A549 (cell line): ENCODE results near the gene FOXP1. TPM values are rescaled to one million over a fixed set of nuclear protein-coding genes. Genes with fewer than 3 reads are reported as not detected.

Source experiments
- ATAC-seq, 2 experiments: fragments of 200-7000 bp in 1 of 2; fragments of >200 bp in 1 of 2; cut with Nextera tagmentation in 1 of 2; cut with Tn5 transposase in 1 of 2; 3 replicates each; pipeline versions ENCODE4 v1.8.0 to v1.9.1; 2018 to 2020; ENCODE audit warnings: mild to moderate bottlenecking in 1 of 2, moderate library complexity in 1 of 2
- CTCF ChIA-PET: fragments of 300-600 bp; sonication (Branson Sonifier 250); formaldehyde crosslinking; extraction: SDS; loops from one replicate; lab custom pipeline; 2021; ENCODE audit warnings: antibody characterized with exemption, inconsistent platforms; lab: Yijun Ruan, JAX
- POLR2A ChIA-PET: fragments of 350-600 bp; formaldehyde crosslinking; extraction: SDS; loops from one replicate; lab custom pipeline; 2021; ENCODE audit warnings: antibody characterized with exemption, inconsistent platforms; lab: Yijun Ruan, JAX
- DNase-seq, 2 experiments: peaks; one replicate each; pipeline versions ENCODE4 v3.0.0 to v3.0.0-alpha.2; 2011 to 2016; ENCODE audit warnings: low read depth in 1 of 2, low spot score in 1 of 2
- FAIRE-seq: peaks from 2 replicates; lab custom pipeline; 2011; peaks lifted over from hg19 to GRCh38; lab: Jason Lieb, UNC
- H3K27ac ChIP-seq, 2 experiments: fragments of >200 bp; sonication (Bioruptor Twin); formaldehyde crosslinking; 3 replicates each; pipeline ENCODE4 v1.5.1; 2016 to 2017
- H3K4me1 ChIP-seq: fragments of >200 bp; sonication (Bioruptor Twin); formaldehyde crosslinking; 3 replicates; pipeline ENCODE4 v1.6.1; 2016
- H3K4me2 ChIP-seq: fragments of >200 bp; sonication (Bioruptor Twin); formaldehyde crosslinking; 3 replicates; pipeline ENCODE4 v1.6.1; 2016
- H3K4me3 ChIP-seq: fragments of >200 bp; sonication (Bioruptor Twin); formaldehyde crosslinking; 3 replicates; pipeline ENCODE4 v1.5.1; 2016
- H3K9me3 ChIP-seq: fragments of >200 bp; sonication (Bioruptor Twin); formaldehyde crosslinking; 3 replicates; pipeline ENCODE4 v1.6.1; 2016
- CBX2 ChIP-seq: fragments of 200-600 bp; sonication (generic); IDR thresholded peaks from 2 replicates; pipeline ENCODE4 v1.6.1; 2016; ENCODE audit warnings: low read depth, mild to moderate bottlenecking, borderline replicate concordance
- CEBPB ChIP-seq, 2 experiments: fragments of >200 bp in 1 of 2; sonication (Bioruptor Twin) in 1 of 2; formaldehyde crosslinking in 1 of 2; IDR thresholded peaks; 2 replicates each; pipeline ENCODE4 v1.6.1; 2012 to 2016
- EHF ChIP-seq: fragments of 250-450 bp; sonication (Bioruptor Pico); IDR thresholded peaks from 2 replicates; pipeline ENCODE4 v1.5.0; 2020; ENCODE audit warnings: mild to moderate bottlenecking
- EHMT2 ChIP-seq: fragments of 200-600 bp; sonication (generic); IDR thresholded peaks from 2 replicates; pipeline ENCODE4 v1.6.1; 2016; ENCODE audit warnings: antibody characterized with exemption, low read depth, mild to moderate bottlenecking, moderate library complexity
- FOSL2 ChIP-seq, 2 experiments: fragments of 450-650 bp in 1 of 2; fragments of >200 bp in 1 of 2; sonication (Bioruptor Twin) in 1 of 2; formaldehyde crosslinking; IDR thresholded peaks; 2 replicates each; pipeline versions ENCODE4 v1.5.0 to v1.6.1; 2016 to 2020; ENCODE audit warnings: mild to moderate bottlenecking in 1 of 2, moderate library complexity in 1 of 2
- FOXS1 ChIP-seq: fragments of 250-450 bp; sonication (Bioruptor Pico); IDR thresholded peaks from 2 replicates; pipeline ENCODE4 v1.5.0; 2020; ENCODE audit warnings: mild to moderate bottlenecking, moderate library complexity
- MAFK ChIP-seq: fragments of 450-650 bp; IDR thresholded peaks from 2 replicates; pipeline ENCODE4 v1.6.1; 2014; ENCODE audit not compliant: partially characterized antibody
- MYC ChIP-seq: IDR thresholded peaks from 2 replicates; pipeline ENCODE4 v1.6.1; 2012; ENCODE audit warnings: mild to moderate bottlenecking, inconsistent platforms, low read length, improper control_type of control experiment, borderline replicate concordance
- NPAS2 ChIP-seq: fragments of 250-450 bp; sonication (Bioruptor Pico); IDR thresholded peaks from 2 replicates; pipeline ENCODE4 v1.8.0; 2022; ENCODE audit warnings: mild to moderate bottlenecking, moderate library complexity, borderline replicate concordance
- PHF8 ChIP-seq: fragments of 200-600 bp; sonication (generic); IDR thresholded peaks from 2 replicates; pipeline ENCODE4 v1.6.1; 2016; ENCODE audit warnings: low read depth, mild to moderate bottlenecking, antibody characterized with exemption, moderate library complexity, borderline replicate concordance
- POLR2A ChIP-seq: IDR thresholded peaks from 2 replicates; pipeline ENCODE4 v1.6.1; 2012; ENCODE audit warnings: mild to moderate bottlenecking, low read length
- RAD21 ChIP-seq, 2 experiments: fragments of >200 bp in 1 of 2; sonication (Bioruptor Twin) in 1 of 2; formaldehyde crosslinking in 1 of 2; IDR thresholded peaks in 1 of 2; conservative IDR thresholded peaks in 1 of 2; 2 replicates in 1 of 2; 3 replicates in 1 of 2; pipeline ENCODE4 v1.6.1; 2012 to 2018; ENCODE audit warnings: inconsistent platforms in 1 of 2
- RNF2 ChIP-seq: fragments of 200-600 bp; sonication (generic); IDR thresholded peaks from 2 replicates; pipeline ENCODE4 v1.6.1; 2016; ENCODE audit warnings: low read depth, mild to moderate bottlenecking, antibody characterized with exemption, moderate library complexity, borderline replicate concordance
- ZNF302 ChIP-seq: fragments of 250-450 bp; sonication (Bioruptor Pico); IDR thresholded peaks from 2 replicates; pipeline ENCODE4 v1.9.0; 2021; ENCODE audit warnings: inconsistent platforms, mild to moderate bottlenecking, moderate library complexity
- WGBS: methylation state at CpG from one replicate; pipeline ENCODE4 v1.1.6; 2017; ENCODE audit errors: missing lambda C conversion rate; 5-methylcytosine and 5-hydroxymethylcytosine counted together
- polyA plus RNA-seq, 4 experiments: library from polyadenylated mRNA; depleted of rRNA in 3 of 4; stranded (reverse); fragments of >200 nt; fragmentation: RNase III in 1 of 4; extraction: RNeasy Plus Mini Kit Qiagen cat#74134 plus additional on column Dnase treatment in 1 of 4; gene quantifications; 2 replicates in 3 of 4; 3 replicates in 1 of 4; pipeline ENCODE4 v1.2.3, GENCODE V29; 2011 to 2017
- TF ChIP-seq, protein P1 (sequence below): IDR thresholded peaks from 2 replicates; pipeline ENCODE4 v1.6.1; 2012
- TF ChIP-seq, protein P2 (sequence below): fragments of >200 bp; sonication (Bioruptor Twin); formaldehyde crosslinking; IDR thresholded peaks from 3 replicates; pipeline ENCODE4 v1.6.1; 2016
- TF ChIP-seq, protein P3 (sequence below): fragments of >200 bp; sonication (Bioruptor Twin); formaldehyde crosslinking; IDR thresholded peaks from 2 replicates; pipeline ENCODE4 v1.6.1; 2016

The FOXP1 gene
- polyA plus RNA-seq, 2 of the 4 experiments (the other 2 are of a cell fraction) = 12.8 to 13.9 TPM

DNA sequence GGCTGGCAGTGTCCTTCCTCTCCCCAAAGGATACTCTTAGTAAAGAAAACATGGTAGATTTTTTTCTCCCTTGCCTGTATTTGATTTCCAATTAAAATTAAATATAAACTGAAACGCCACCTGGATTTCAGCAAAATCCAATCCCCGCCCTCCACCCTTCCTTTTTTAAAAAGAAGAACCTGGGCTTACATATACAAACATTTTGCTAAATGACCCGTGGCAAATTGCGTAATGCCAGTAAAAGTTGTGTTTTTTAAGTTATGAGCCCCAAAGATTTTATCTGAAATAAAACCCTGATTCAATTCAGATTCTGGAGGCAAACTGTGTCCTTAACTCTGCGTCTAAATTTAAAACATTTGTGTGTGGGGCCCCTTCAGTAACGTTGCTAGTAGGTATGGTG, 403.0 kb downstream of the FOXP1 start:
- Histone ChIP-seq H3K4me2 (no peak overlapping the region), H3K9me3 (no peaks in the 10 kb centered on the region), H3K27ac (no peak overlapping the region), H3K4me3 (no peak overlapping the region), H3K4me1 (no peaks in the 10 kb centered on the region)
- DNase-seq (no peak), FAIRE-seq (no peak), ATAC-seq (no peak)
- CTCF ChIA-PET = no interaction called here
- WGBS = 83% methylated on average over 6 of the region's 6 CpGs
- POLR2A ChIA-PET = no interaction called here
- TF ChIP-seq CEBPB (IDR thresholded peaks at IDR 0.05) = peak; percentile 17 to 22; a peak in 1 of 4 replicates
- no peak for TF ChIP-seq FOXS1 (CRISPR knock-in tag)
- TF ChIP-seq, protein P1, sequence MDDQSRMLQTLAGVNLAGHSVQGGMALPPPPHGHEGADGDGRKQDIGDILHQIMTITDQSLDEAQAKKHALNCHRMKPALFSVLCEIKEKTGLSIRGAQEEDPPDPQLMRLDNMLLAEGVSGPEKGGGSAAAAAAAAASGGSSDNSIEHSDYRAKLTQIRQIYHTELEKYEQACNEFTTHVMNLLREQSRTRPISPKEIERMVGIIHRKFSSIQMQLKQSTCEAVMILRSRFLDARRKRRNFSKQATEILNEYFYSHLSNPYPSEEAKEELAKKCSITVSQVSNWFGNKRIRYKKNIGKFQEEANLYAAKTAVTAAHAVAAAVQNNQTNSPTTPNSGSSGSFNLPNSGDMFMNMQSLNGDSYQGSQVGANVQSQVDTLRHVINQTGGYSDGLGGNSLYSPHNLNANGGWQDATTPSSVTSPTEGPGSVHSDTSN = no peak
- no peak for TF ChIP-seq PHF8
- TF ChIP-seq POLR2A = no peak
- TF ChIP-seq, all 56 proteins: peak for 1

DNA sequence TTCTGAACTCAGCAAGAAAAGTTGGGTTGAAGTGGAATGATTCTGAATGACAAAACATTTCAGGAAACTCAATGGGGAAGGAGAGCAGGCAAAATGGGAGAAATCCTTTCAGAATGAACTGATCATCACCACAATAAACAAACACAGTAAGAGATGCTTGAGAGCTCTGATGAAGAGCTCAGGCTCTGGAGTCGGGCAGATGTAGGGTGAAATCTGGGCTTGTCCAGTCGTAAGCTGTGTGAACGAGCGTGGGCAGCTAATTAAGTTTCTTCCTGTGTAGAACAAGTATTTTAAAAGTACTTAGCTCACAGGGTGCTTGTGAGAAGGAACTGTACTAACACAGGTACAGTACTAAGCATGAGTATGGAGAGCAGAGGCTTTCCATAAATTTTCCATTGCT, 406.2 kb downstream of the FOXP1 start:
- Histone ChIP-seq H3K27ac (no peak overlapping the region), H3K4me2 (no peak overlapping the region), H3K4me1 (peaks cover 20% of the 10 kb centered on the region), H3K4me3 (no peak overlapping the region), H3K9me3 (no peaks in the 10 kb centered on the region)
- CTCF ChIA-PET = interaction anchor here (0.5 to 1.2 kb wide), 2 partner anchors 8 to 410 kb away, joined by 3 to 4 read pairs; no protein-coding TSS in a partner anchor
- ATAC-seq = no peak
- POLR2A ChIA-PET = no interaction called here
- WGBS = 95% methylated on average over 4 of the region's 4 CpGs
- no peak for FAIRE-seq
- TF ChIP-seq EHMT2 (no peak), MAFK (no peak), ZNF302 (CRISPR knock-in tag) (no peak), MYC (no peak), CBX2 (no peak), FOSL2 (IDR thresholded peaks at IDR 0.05) (no peak), FOSL2 (CRISPR knock-in tag; IDR thresholded peaks at IDR 0.05) (no peak), EHF (CRISPR knock-in tag) (no peak)
- DNase-seq = no peak

DNA sequence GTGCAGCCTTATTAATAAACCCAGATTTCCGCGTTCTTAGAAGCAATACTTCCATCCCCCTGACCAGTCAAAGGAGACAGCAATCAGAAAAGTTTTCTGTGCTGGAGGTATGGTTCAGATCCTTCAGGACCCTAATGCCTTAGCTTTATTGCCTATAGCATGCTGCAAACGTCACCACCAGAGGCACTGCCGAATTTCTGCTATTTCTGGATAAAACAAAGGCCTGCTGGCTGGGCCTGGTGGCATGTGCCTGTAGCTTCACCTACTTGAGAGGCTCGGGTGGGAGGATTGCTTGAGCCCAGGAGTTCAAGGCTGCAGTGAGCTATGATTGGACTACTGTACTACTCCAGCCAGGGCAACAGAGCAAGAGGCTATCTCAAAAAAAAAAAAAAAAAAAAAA, 407.2 kb downstream of the FOXP1 start:
- ChIA-PET POLR2A (no interaction called here), CTCF (interaction anchor here (0.5 to 1.8 kb wide), 3 partner anchors 14 to 923 kb away, joined by 3 to 4 read pairs (median 3); no protein-coding TSS in a partner anchor)
- DNase-seq = no peak
- no peak for ATAC-seq
- H3K4me2 ChIP-seq = no peak overlapping the region
- 82% methylated on average over 5 of the region's 5 CpGs for WGBS
- H3K27ac ChIP-seq = no peak overlapping the region
- H3K9me3 ChIP-seq = no peaks in the 10 kb centered on the region
- FAIRE-seq = no peak
- peaks cover 22% of the 10 kb centered on the region for H3K4me1 ChIP-seq
- no peak overlapping the region for H3K4me3 ChIP-seq
- no peak for TF ChIP-seq RNF2
- TF ChIP-seq, protein P2, sequence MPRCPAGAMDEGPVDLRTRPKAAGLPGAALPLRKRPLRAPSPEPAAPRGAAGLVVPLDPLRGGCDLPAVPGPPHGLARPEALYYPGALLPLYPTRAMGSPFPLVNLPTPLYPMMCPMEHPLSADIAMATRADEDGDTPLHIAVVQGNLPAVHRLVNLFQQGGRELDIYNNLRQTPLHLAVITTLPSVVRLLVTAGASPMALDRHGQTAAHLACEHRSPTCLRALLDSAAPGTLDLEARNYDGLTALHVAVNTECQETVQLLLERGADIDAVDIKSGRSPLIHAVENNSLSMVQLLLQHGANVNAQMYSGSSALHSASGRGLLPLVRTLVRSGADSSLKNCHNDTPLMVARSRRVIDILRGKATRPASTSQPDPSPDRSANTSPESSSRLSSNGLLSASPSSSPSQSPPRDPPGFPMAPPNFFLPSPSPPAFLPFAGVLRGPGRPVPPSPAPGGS = no peak
- TF ChIP-seq NPAS2 (CRISPR knock-in tag) = no peak
- no peak for TF ChIP-seq RAD21 (conservative IDR thresholded peaks at IDR 0.05 in 1 of 2, IDR thresholded peaks at IDR 0.05 in 1 of 2)
- no peak for TF ChIP-seq FOXS1 (CRISPR knock-in tag)
- no peak for TF ChIP-seq MYC

DNA sequence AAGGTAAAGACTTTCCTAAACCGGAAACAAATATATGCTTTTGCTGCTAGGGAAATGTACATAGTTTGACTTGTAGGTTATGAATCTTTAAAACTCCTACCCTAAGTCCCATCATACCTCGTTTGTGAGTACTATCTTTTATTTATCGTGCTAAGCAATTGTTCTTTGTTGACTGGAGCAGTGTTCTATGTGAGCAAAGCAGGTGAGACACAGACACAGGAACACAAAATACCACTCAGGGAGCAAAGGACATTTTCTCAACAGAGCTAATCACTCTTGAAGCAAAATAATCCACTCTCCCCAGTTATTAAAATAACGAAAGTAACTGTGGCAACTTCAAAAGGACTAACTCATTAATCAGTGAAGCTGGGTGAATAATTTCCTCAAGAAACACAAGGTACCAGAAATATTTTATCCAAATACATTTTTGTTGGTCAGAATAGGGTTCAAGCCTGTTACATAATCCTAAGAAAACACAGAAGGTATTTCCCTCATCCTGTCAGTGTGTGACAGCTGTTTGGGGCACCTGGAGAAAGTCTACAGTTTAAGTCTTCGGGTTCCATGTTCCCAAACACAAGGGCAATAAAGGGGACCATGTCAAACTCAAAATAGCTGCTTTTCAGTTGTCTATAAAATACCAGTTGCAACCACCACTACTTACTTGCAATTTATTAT, 407.7 kb downstream of the FOXP1 start:
- Histone ChIP-seq H3K4me2 (no peak overlapping the region), H3K9me3 (no peaks in the 10 kb centered on the region), H3K27ac (no peak overlapping the region), H3K4me1 (peaks cover 22% of the 10 kb centered on the region), H3K4me3 (no peak overlapping the region)
- TF ChIP-seq CBX2 (no peak), ZNF302 (CRISPR knock-in tag) (no peak)
- TF ChIP-seq, protein P3, sequence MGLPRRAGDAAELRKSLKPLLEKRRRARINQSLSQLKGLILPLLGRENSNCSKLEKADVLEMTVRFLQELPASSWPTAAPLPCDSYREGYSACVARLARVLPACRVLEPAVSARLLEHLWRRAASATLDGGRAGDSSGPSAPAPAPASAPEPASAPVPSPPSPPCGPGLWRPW = no peak
- TF ChIP-seq, protein P1 = no peak
- DNase-seq (no peak), FAIRE-seq (no peak), ATAC-seq (no peak)
- ChIA-PET POLR2A (no interaction called here), CTCF (interaction anchor here (0.5 to 1.8 kb wide), 5 partner anchors 8 to 922 kb away, joined by 3 to 4 read pairs (median 3); no protein-coding TSS in a partner anchor)
- WGBS = 69% methylated on average over 5 of the region's 5 CpGs
